Smooth muscle cell (in vitro differentiated cells): ENCODE data around the gene TRPM3. TPM values are rescaled to one million over a fixed set of nuclear protein-coding genes. Genes with fewer than 3 reads are reported as not detected.

Source experiments
- DNase-seq: peaks from one replicate; lab custom pipeline; 2025; ENCODE audit not compliant: unreplicated experiment; lab: John Stamatoyannopoulos, UW
- H2AFZ ChIP-seq: fragments of 200-600 bp; sonication (generic); 2 replicates; pipeline ENCODE4 v1.6.0; 2016; ENCODE audit warnings: antibody characterized with exemption, low read depth, mild to moderate bottlenecking
- H3F3A ChIP-seq: fragments of 200-600 bp; sonication (generic); 2 replicates; pipeline ENCODE4 v1.6.0; 2017; ENCODE audit warnings: antibody characterized with exemption, low read depth
- H3K27ac ChIP-seq: fragments of 200-600 bp; sonication (generic); 2 replicates; pipeline ENCODE4 v1.5.1; 2016; ENCODE audit warnings: low read depth, mild to moderate bottlenecking
- H3K27me3 ChIP-seq: fragments of 200-600 bp; sonication (generic); 2 replicates; pipeline ENCODE4 v1.6.1; 2016; ENCODE audit warnings: low read depth, mild to moderate bottlenecking
- H3K36me3 ChIP-seq: fragments of 200-600 bp; sonication (generic); 2 replicates; pipeline ENCODE4 v1.5.1; 2016; ENCODE audit warnings: low read depth
- H3K4me1 ChIP-seq: fragments of 200-600 bp; sonication (generic); 2 replicates; pipeline ENCODE4 v1.5.1; 2016; ENCODE audit warnings: low read depth
- H3K4me2 ChIP-seq: fragments of 200-600 bp; sonication (generic); 2 replicates; pipeline ENCODE4 v1.6.0; 2016; ENCODE audit warnings: mild to moderate bottlenecking
- H3K4me3 ChIP-seq: fragments of 200-600 bp; sonication (generic); 2 replicates; pipeline ENCODE4 v1.5.1; 2016; ENCODE audit warnings: mild to moderate bottlenecking
- H3K79me2 ChIP-seq: fragments of 200-600 bp; sonication (generic); 2 replicates; pipeline ENCODE4 v1.6.0; 2016; ENCODE audit warnings: low read depth, mild to moderate bottlenecking
- H3K9ac ChIP-seq: fragments of 200-600 bp; sonication (generic); 2 replicates; pipeline ENCODE4 v1.6.0; 2016; ENCODE audit warnings: low read depth
- H3K9me3 ChIP-seq: fragments of 200-600 bp; sonication (generic); replicated peaks from 2 replicates; pipeline ENCODE4 v1.5.1; 2016; ENCODE audit warnings: low read depth
- H4K20me1 ChIP-seq: fragments of 200-600 bp; sonication (generic); 2 replicates; pipeline ENCODE4 v1.6.0; 2016; ENCODE audit warnings: low read depth
- CTCF ChIP-seq: fragments of 200-600 bp; sonication (generic); IDR thresholded peaks from 2 replicates; pipeline ENCODE4 v1.5.1; 2017; ENCODE audit warnings: borderline replicate concordance, mild to moderate bottlenecking, antibody characterized with exemption; ENCODE audit not compliant: insufficient read depth, poor library complexity, severe bottlenecking
- WGBS: methylation state at CpG from one replicate; pipeline ENCODE4 v1.1.7; 2016; ENCODE audit warnings: low lambda C conversion rate; 5-methylcytosine and 5-hydroxymethylcytosine counted together
- polyA plus RNA-seq: library from polyadenylated mRNA; unstranded; fragments of >200 nt; fragmentation: Nextera tagmentation; extraction: Ambion mirVana; gene quantifications from 2 replicates; pipeline ENCODE4 v1.2.1, GENCODE V29; 2016
- total RNA-seq: library from RNA; depleted of rRNA; stranded (reverse); fragments of >200 nt; gene quantifications from 2 replicates; pipeline ENCODE4 v1.2.3, GENCODE V29; 2014

Gene TRPM3
- total and polyA plus RNA-seq, 2 experiments from 2014 or later: not detected

GRCh38 chr9:70607329-70607728 is 514.1 kb downstream of the TRPM3 start:
- H2AFZ ChIP-seq: no peak overlapping the region
- peaks cover 3% of the 10 kb centered on the region for H3F3A ChIP-seq
- no peaks in the 10 kb centered on the region for H3K27me3 ChIP-seq
- no peak for TF ChIP-seq CTCF
- H3K79me2 ChIP-seq: no peaks in the 10 kb centered on the region
- no peak for DNase-seq
- no peak overlapping the region for H3K9ac ChIP-seq
- no peaks in the 10 kb centered on the region for H4K20me1 ChIP-seq
- no peak overlapping the region for H3K27ac ChIP-seq
- no peaks in the 10 kb centered on the region for H3K9me3 ChIP-seq
- H3K4me1 ChIP-seq: peaks cover under 1% of the 10 kb centered on the region
- 78% methylated on average over 5 of the region's 5 CpGs for WGBS
- no peak overlapping the region for H3K4me2 ChIP-seq
- no peak overlapping the region for H3K4me3 ChIP-seq
- no peaks in the 10 kb centered on the region for H3K36me3 ChIP-seq

- Histone ChIP-seq H2AFZ (no peak overlapping the region), H3K9ac (no peak overlapping the region), H3K36me3 (no peaks in the 10 kb centered on the region), H3K9me3 (no peaks in the 10 kb centered on the region), H4K20me1 (no peaks in the 10 kb centered on the region), H3K4me2 (peak overlapping the region; percentile 76), H3K27ac (peak overlapping the region; percentile 99), H3F3A (peaks cover 21% of the 10 kb centered on the region), H3K4me3 (no peak overlapping the region), H3K79me2 (no peaks in the 10 kb centered on the region), H3K4me1 (peaks cover 14% of the 10 kb centered on the region), H3K27me3 (no peaks in the 10 kb centered on the region)
- TF ChIP-seq CTCF: no peak
- WGBS: 91% methylated on average over 6 of the region's 6 CpGs
- DNase-seq: no peak
These were observed 518.4 kb downstream of the TRPM3 start for GRCh38 chr9:70603020-70603411.

DNA sequence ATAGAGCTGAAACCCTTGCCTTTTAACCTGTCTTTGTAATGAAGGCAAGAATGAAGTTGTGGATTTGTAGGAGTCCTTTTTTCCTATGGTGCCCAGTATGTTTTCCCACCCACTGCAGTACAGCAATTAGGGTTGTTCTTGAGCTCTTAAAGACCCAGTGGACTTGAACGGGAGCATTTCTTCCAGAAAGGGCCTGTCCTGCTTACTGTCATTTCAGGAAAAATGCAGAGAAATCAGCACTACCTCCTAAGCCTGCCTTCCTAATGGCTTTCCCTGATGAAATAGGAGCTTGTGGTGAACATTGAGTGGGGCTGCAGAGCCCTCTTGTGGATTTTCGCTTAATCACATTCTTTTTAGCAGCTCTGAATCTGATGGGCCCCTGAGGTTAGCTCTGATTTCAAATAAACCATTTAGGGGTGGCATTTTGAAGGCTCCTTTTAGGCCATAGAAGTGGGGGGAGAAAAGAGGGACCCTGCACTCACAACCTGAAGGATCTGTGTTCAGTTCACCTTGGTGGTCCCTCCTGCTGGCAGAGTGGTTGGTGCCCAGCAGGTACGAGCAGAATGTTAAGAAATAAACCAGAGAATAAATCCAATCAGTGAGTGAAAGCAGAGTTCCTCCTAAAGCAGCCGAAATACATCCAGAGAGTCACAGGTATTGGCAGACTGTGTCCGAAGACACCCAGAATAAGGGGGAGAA is 519.0 kb downstream of the TRPM3 start:
- no peak for DNase-seq
- Histone ChIP-seq H3K4me2 (peak overlapping the region; percentile 76), H4K20me1 (no peaks in the 10 kb centered on the region), H3K9ac (peak overlapping the region; percentile 85), H2AFZ (no peak overlapping the region), H3K27ac (peak overlapping the region; percentile 99), H3K36me3 (no peaks in the 10 kb centered on the region), H3K9me3 (no peaks in the 10 kb centered on the region), H3K79me2 (no peaks in the 10 kb centered on the region), H3K4me1 (peaks cover 14% of the 10 kb centered on the region), H3K27me3 (no peaks in the 10 kb centered on the region), H3F3A (peaks cover 21% of the 10 kb centered on the region), H3K4me3 (peak overlapping the region; percentile 26)
- TF ChIP-seq CTCF: peak; percentile 82
- WGBS: 46% methylated on average over 5 of the region's 5 CpGs
